HK-2 (cell line): Measurements from ENCODE around the gene CLDND1.

Source experiments
- DNase-seq: peaks from one replicate; pipeline ENCODE4 v3.0.0-alpha.2; 2018; ENCODE audit not compliant: unreplicated experiment

The CLDND1 gene

GRCh38 chr3:98514948-98515347 is 7.8 kb downstream of the CLDND1 start:
- no peak for DNase-seq

DNA sequence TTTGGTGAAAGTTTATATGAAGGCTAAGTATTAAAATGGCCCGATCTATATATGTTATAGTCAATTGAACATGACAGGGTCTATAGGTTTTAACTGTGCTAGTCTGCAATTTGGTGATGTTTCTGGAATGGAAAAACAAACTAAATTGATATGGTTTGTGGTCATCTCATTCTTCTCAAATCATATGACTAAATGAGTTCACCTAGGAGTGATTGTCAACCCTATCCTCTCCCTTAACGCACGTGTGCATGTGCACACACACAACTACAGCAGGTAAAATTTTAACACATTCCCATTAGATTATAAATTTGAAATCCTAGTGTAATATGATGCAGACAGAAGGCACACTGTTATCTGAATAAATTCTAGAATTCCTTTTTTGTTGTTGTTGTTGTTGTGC is 9.0 kb downstream of the CLDND1 start:
- no peak for DNase-seq

GRCh38 chr3:98513091-98513511 is 9.6 kb downstream of the CLDND1 start:
- no peak for DNase-seq

GRCh38 chr3:98512576-98512975 is 10.1 kb downstream of the CLDND1 start:
- DNase-seq, result no peak

DNA sequence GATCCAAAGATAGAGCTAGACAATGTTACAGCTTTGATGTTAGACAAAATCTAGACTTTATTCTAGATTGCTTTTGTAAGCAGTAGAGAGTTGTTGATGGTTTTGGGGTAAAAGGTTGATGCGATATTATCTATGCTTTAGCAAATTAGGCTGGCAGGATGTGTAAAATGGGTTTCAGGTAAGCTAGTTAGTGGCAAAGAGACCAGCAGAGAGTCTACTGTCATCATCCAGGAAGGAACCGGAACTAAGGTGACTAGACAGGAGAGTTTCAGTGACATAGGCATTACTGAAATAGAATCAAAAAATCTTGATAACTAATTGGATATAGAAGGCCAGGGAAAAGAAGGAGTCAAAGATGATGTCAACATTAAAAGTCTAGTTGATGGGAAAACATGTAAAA is 14.1 kb downstream of the CLDND1 start:
- DNase-seq, result no peak

DNA sequence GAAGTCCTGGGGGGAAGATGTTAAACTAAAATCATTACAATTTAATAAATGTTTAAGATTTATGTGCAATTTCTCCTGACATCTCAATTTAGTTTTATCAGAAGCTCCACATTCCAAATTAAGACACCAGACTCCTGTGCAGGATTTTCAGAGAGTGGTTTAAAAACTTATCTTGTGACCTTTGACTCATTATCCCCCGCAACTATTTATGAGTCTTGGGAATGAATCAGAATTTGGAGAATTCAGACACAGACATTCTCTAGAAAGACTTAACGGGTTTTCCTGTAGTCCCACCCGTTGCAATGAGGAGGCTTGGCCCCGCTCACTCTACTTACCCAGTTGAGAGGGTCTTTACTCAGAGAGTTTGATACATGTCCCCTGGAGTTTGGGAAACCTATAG is 18.2 kb downstream of the CLDND1 start:
- no peak for DNase-seq

DNA sequence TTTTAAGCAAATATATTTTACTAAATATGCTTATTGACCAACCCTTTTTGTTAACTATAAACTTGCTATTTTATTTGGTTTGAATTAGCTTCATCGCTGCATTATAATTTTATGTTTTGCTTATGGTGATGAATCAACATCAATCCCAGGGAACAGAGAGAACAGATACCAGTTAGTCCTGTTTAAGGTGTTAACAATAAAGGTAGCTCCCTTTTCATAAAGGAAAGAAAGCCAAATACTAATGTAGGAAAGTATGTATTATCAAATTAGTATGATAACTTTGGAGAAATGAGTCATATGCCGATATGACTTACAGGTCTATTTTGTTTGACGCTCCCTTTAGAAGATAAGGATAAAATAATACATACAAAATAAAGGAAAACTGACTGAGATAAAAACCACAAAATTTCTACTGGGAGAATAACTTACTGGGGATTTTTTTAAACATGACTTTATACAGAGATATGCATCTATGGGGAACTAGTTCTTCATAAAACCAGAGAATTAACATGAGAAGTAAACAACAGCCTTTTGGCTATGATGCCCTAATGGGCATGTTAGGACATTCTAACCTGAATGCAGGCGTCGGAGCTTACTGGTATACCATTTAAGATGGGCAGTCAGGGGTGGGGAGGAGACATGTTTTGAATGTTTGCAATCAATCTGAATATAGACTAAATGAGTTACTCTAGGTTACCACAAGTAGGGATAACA is 20.7 kb downstream of the CLDND1 start:
- no peak for DNase-seq

- no peak for DNase-seq
Observed at GRCh38 chr3:98501270-98501669, 21.4 kb downstream of the CLDND1 start.

DNA sequence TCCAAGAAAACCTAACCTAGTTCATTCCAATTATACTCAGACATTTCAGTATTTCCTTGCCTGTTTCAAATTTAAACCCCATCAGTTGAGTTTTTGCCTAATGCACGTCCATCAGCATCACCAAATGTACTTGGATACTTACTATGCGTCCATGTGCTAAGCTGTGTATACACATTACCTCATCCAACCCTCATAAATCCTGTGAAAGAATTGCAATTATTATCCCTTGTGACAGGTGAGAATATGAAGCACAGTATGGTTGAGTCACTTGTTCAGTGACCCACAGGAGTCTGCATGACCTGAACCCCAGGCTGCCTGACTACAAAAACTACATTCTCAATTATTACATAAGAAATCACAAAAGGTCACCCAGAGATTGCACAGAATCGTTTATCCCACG is 22.7 kb downstream of the CLDND1 start:
- no peak for DNase-seq

DNA sequence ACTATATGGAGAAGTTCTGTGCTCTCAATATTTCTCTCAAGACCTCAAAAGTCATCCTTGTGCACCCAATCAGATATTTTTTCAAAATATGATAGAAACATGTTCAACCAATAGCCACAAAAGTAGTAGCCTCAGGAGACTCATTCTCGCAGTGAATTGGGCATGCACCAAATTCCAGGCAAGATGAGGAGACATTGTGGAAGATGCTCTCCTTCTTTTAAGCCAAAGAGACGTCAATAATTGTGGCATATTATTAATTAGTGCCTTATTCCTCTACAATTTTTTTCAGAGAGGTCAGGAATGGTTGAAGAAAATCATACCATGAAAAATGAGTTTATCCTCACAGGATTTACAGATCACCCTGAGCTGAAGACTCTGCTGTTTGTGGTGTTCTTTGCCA is 25.3 kb downstream of the CLDND1 start, which contains the start of gene OR5K2:
Gene OR5K2, plus strand, starts transcription at position 301 of the 400 bp plus-strand sequence. Its CDS starts 0 bp downstream, at position 301.
- DNase-seq, result no peak

GRCh38 chr3:98483626-98484025 is 39.1 kb downstream of the CLDND1 start:
- DNase-seq, result no peak

DNA sequence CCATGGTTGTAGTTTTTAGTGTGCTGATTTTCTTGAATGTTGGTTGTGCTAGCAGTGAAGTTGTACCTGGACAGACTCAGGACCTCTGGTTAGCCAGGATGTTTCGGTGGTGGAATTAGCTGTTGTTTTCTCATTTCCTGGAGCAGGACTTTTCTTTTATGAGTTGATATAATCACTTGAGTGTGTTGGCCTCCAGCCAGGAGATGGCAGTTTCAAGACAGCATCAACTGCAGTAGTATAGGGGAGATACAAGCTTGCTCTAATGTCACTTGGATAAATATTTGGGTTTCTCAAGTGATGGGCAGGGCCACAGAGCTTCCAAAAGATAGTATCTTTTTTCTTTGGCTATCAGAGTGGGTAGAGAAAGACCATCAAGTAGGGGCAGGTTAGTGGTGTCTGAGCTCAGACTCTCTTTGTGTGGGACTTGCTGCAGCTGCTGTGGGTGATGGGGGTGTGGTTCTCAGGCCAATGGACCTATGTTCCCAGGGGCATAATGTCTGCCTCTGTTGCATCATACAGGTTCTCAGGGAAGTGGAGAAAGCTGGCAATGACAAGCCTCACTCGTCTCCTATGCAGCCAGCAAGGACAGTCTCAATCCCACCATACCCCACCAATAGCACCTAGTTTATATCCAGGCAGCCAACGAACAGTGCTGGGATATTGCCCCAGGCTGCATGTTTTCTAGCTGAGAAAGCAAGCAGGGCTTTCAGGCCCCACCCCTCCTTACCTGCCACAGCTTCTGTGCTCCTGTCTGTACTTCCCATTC is 39.8 kb downstream of the CLDND1 start:
- DNase-seq, result no peak
